ENCODE measurements around the gene FNBP1. TPM values are rescaled to one million over a fixed set of nuclear protein-coding genes. Genes with fewer than 3 reads are reported as not detected.

Gene FNBP1
- total RNA-seq, 1 experiment from 2014 or later, result 53.6 TPM

DNA sequence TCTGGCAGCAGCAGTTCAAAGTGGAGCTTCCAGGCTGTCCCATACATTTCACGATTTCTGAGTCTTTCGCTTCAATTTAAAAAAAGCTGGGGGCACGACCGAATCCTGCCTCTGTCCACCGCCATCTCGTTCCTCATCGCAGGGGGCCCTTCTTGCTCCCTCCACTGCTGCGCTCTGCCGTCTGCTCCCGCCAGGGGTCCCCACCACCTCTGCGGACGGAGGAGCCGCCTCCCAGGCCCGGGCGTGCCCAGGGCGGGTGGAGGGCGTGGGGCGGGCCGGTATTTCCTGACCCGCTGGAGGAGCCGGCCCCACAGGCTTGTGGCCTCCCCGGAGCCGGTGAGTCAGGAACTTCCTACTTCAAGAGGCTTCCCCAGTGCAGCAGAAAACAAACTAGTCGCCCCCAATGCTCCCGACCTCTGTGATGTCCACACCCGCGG lies 157.3 kb downstream of the FNBP1 start:
- POLR2A ChIA-PET, result no interaction called here
- CTCF ChIA-PET, result interaction anchor here (0.6 kb wide), 1 partner anchor 214 kb away, joined by 3 read pairs; no protein-coding TSS in a partner anchor
- peak; percentile 24 for DNase-seq (ENCODE audit: low read depth, low spot score)

DNA sequence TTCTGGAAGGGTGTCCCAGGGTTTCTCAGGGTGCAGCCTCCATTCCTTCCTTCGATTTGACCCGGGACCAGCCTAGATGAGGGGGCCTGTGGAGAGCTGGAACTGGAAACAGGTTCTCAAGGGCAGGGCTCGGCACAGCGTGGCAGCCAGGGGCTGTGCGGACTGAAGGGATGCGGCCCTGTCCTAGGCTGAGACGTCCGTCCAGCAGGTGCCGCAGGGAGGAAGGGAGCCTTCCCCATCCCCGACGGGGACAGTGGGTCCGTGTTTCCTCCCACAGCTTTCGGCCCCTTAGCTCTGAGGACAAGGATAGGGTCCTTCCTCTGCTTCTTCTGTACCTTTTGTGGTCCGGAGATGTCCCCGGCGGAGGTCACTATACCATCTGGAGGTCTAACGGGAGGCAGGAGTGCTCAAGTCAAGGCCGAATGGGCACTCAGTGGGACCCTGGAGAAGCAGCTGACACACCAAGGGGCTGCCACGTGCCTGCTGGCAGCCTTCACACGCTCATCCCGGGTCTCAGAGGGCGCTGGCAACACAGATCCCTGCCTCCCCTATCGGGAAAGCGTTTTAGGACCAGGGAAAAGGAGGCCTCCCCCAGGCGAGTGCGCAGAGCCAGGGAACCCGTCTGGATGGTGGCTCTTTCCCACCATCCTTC lies 157.8 kb downstream of the FNBP1 start:
- H3K4me1 ChIP-seq (ENCODE audit: control insufficient read depth, insufficient read depth, low read length), result no peaks in the 10 kb centered on the region
- CTCF ChIA-PET, result interaction anchor here (0.5 to 0.6 kb wide), 2 partner anchors 23 to 215 kb away, joined by 3 read pairs; no protein-coding TSS in a partner anchor
- no peak overlapping the region for H3K27ac ChIP-seq (ENCODE audit: low read length)
- H3K4me3 ChIP-seq (ENCODE audit: low read depth in 2 of 2, low read length in 2 of 2), result no peak overlapping the region
- BruUV-seq (replicated peaks), result no TSS peak
- no peaks in the 10 kb centered on the region for H3K36me3 ChIP-seq (ENCODE audit: control insufficient read depth, insufficient read depth, low read length)
- peak; percentile 5; the same call in 1 of the 2 replicates for ATAC-seq
- no peaks in the 10 kb centered on the region for H3K9me3 ChIP-seq (ENCODE audit: control insufficient read depth, insufficient read depth, low read depth, low read length)
- intact Hi-C loops (cut with micrococcal nuclease; ENCODE audit: unreplicated experiment) (loop anchor here (10.0 kb wide), 1 partner anchor 150 kb away; no protein-coding TSS in a partner anchor), in situ Hi-C loops (cut with HindIII; ENCODE audit: low pct_unique_long_range_greater_than_20kb, low sequenced_read_pairs) (no loop called here)
- no peak for DNase-seq (ENCODE audit: low read depth, low spot score)
- no peaks in the 10 kb centered on the region for H3K27me3 ChIP-seq (ENCODE audit: control insufficient read depth, insufficient read depth, low read length)
- TF ChIP-seq TCF7L2 (IDR thresholded peaks at IDR 0.05; ENCODE audit: low read depth, low read length) (no peak), SIN3A (IDR thresholded peaks at IDR 0.05; ENCODE audit: borderline replicate concordance, insufficient read depth, low read depth, low read length) (no peak), POLR2AphosphoS5 (IDR thresholded peaks at IDR 0.05; ENCODE audit: low read depth, low read length) (no peak)
- TF ChIP-seq, protein P1, sequence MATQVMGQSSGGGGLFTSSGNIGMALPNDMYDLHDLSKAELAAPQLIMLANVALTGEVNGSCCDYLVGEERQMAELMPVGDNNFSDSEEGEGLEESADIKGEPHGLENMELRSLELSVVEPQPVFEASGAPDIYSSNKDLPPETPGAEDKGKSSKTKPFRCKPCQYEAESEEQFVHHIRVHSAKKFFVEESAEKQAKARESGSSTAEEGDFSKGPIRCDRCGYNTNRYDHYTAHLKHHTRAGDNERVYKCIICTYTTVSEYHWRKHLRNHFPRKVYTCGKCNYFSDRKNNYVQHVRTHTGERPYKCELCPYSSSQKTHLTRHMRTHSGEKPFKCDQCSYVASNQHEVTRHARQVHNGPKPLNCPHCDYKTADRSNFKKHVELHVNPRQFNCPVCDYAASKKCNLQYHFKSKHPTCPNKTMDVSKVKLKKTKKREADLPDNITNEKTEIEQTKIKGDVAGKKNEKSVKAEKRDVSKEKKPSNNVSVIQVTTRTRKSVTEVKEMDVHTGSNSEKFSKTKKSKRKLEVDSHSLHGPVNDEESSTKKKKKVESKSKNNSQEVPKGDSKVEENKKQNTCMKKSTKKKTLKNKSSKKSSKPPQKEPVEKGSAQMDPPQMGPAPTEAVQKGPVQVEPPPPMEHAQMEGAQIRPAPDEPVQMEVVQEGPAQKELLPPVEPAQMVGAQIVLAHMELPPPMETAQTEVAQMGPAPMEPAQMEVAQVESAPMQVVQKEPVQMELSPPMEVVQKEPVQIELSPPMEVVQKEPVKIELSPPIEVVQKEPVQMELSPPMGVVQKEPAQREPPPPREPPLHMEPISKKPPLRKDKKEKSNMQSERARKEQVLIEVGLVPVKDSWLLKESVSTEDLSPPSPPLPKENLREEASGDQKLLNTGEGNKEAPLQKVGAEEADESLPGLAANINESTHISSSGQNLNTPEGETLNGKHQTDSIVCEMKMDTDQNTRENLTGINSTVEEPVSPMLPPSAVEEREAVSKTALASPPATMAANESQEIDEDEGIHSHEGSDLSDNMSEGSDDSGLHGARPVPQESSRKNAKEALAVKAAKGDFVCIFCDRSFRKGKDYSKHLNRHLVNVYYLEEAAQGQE (IDR thresholded peaks at IDR 0.05; ENCODE audit: insufficient read depth in 1 of 2, low read depth in 2 of 2, low read length in 1 of 2), result no peak
- TF ChIP-seq, protein P2, sequence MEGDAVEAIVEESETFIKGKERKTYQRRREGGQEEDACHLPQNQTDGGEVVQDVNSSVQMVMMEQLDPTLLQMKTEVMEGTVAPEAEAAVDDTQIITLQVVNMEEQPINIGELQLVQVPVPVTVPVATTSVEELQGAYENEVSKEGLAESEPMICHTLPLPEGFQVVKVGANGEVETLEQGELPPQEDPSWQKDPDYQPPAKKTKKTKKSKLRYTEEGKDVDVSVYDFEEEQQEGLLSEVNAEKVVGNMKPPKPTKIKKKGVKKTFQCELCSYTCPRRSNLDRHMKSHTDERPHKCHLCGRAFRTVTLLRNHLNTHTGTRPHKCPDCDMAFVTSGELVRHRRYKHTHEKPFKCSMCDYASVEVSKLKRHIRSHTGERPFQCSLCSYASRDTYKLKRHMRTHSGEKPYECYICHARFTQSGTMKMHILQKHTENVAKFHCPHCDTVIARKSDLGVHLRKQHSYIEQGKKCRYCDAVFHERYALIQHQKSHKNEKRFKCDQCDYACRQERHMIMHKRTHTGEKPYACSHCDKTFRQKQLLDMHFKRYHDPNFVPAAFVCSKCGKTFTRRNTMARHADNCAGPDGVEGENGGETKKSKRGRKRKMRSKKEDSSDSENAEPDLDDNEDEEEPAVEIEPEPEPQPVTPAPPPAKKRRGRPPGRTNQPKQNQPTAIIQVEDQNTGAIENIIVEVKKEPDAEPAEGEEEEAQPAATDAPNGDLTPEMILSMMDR (IDR thresholded peaks at IDR 0.05), result no peak
- POLR2A ChIA-PET, result no interaction called here

More for the DNA sequence above, 157.3 kb downstream of the FNBP1 start:
- intact Hi-C loops (cut with micrococcal nuclease; ENCODE audit: unreplicated experiment) (loop anchor here (10.0 kb wide), 1 partner anchor 149 kb away; no protein-coding TSS in a partner anchor), in situ Hi-C loops (cut with HindIII; ENCODE audit: low pct_unique_long_range_greater_than_20kb, low sequenced_read_pairs) (no loop called here)
- ATAC-seq, result peak; percentile 92
- TF ChIP-seq POLR2AphosphoS5 (IDR thresholded peaks at IDR 0.05; ENCODE audit: low read depth, low read length), result no peak
- TF ChIP-seq TCF7L2 (IDR thresholded peaks at IDR 0.05; ENCODE audit: low read depth, low read length), result no peak
- TF ChIP-seq, protein P1 (IDR thresholded peaks at IDR 0.05; ENCODE audit: insufficient read depth in 1 of 2, low read depth in 2 of 2, low read length in 1 of 2), result no peak
- TF ChIP-seq, protein P2 (IDR thresholded peaks at IDR 0.05), result peak; percentile 86
- 0 out of 2 replicates have a peak, but pooled peaks have one; percentile 34 for TF ChIP-seq SIN3A (IDR thresholded peaks at IDR 0.05; ENCODE audit: borderline replicate concordance, insufficient read depth, low read depth, low read length)
- no peaks in the 10 kb centered on the region for H3K27me3 ChIP-seq (ENCODE audit: control insufficient read depth, insufficient read depth, low read length)
- no peak overlapping the region for H3K4me3 ChIP-seq (ENCODE audit: low read depth in 2 of 2, low read length in 2 of 2)
- no peak overlapping the region for H3K27ac ChIP-seq (ENCODE audit: low read length)
- no peaks in the 10 kb centered on the region for H3K4me1 ChIP-seq (ENCODE audit: control insufficient read depth, insufficient read depth, low read length)
- BruUV-seq (replicated peaks), result no TSS peak
- no peaks in the 10 kb centered on the region for H3K9me3 ChIP-seq (ENCODE audit: control insufficient read depth, insufficient read depth, low read depth, low read length)
- H3K36me3 ChIP-seq (ENCODE audit: control insufficient read depth, insufficient read depth, low read length), result no peaks in the 10 kb centered on the region
